ENCODE data around the gene ESYT1. TPM values are rescaled to one million over a fixed set of nuclear protein-coding genes. Genes with fewer than 3 reads are reported as not detected.

Gene ESYT1
- total RNA-seq, 1 experiment from 2014 or later = 111 TPM

GRCh38 chr12:56192582-56192981, 64.5 kb downstream of the ESYT1 start:
- TF ChIP-seq, protein P1, sequence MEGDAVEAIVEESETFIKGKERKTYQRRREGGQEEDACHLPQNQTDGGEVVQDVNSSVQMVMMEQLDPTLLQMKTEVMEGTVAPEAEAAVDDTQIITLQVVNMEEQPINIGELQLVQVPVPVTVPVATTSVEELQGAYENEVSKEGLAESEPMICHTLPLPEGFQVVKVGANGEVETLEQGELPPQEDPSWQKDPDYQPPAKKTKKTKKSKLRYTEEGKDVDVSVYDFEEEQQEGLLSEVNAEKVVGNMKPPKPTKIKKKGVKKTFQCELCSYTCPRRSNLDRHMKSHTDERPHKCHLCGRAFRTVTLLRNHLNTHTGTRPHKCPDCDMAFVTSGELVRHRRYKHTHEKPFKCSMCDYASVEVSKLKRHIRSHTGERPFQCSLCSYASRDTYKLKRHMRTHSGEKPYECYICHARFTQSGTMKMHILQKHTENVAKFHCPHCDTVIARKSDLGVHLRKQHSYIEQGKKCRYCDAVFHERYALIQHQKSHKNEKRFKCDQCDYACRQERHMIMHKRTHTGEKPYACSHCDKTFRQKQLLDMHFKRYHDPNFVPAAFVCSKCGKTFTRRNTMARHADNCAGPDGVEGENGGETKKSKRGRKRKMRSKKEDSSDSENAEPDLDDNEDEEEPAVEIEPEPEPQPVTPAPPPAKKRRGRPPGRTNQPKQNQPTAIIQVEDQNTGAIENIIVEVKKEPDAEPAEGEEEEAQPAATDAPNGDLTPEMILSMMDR (IDR thresholded peaks at IDR 0.05; ENCODE audit: unreplicated experiment) = no peak
- intact Hi-C loops (cut with micrococcal nuclease) = loop anchor here (10.0 kb wide), 1 partner anchor 458 kb away; no protein-coding TSS in a partner anchor
- peaks cover 34% of the 10 kb centered on the region for H3K4me1 Mint-ChIP-seq (ENCODE audit: insufficient read depth, unreplicated experiment)
- BruUV-seq (replicated peaks) = no TSS peak
- no peaks in the 10 kb centered on the region for H3K27me3 Mint-ChIP-seq (ENCODE audit: insufficient read depth, unreplicated experiment)
- H3K4me3 Mint-ChIP-seq (ENCODE audit: unreplicated experiment) = no peak overlapping the region
- CTCF ChIA-PET = interaction anchor here (0.6 to 6.6 kb wide), 18 partner anchors 10 to 258 kb away, joined by 3 to 83 read pairs (median 3); partner anchors contain the start of gene RNF41
- peaks cover 12% of the 10 kb centered on the region for H3K36me3 Mint-ChIP-seq (ENCODE audit: insufficient read depth, unreplicated experiment)
- DNase-seq (ENCODE audit: unreplicated experiment) = no peak
- POLR2A ChIA-PET = interaction anchor here (0.6 to 7.9 kb wide), 5 partner anchors 29 to 298 kb away, joined by 3 to 140 read pairs (median 5); partner anchors contain the start of genes ESYT1, RNF41, RPL41 and ZC3H10
- no peak overlapping the region for H3K27ac Mint-ChIP-seq (ENCODE audit: low read depth, unreplicated experiment)
- no peaks in the 10 kb centered on the region for H3K9me3 Mint-ChIP-seq (ENCODE audit: unreplicated experiment)

DNA sequence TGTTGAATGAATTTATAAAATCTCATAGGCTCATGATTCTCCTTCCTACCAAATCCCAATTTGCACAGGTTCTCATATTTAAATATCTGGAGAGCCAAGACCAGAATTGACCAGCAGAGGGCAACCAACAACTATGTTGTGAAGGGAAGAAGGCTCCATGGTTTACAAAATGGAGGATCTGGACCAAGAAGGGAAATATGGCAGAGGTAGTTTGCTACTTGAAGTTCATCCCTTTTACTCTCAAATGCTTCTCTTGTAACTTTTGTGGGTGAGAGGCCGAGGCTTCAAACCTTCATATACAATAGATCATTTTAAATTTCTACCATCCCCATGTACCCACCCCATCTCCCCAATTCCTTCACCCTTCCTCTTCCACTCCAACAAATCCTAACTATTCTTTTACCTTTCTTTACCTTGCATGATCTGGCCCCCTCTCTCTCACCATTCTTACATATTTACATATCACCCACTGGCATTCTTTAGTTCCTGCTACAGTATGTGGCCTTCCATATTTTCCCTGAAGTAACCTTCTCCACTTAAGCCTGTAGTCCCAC, 65.0 kb downstream of the ESYT1 start:
- Mint-ChIP-seq H3K27me3 (ENCODE audit: insufficient read depth, unreplicated experiment) (no peaks in the 10 kb centered on the region), H3K27ac (ENCODE audit: low read depth, unreplicated experiment) (peak overlapping the region; percentile 18), H3K36me3 (ENCODE audit: insufficient read depth, unreplicated experiment) (peaks cover 12% of the 10 kb centered on the region), H3K4me1 (ENCODE audit: insufficient read depth, unreplicated experiment) (peaks cover 32% of the 10 kb centered on the region), H3K4me3 (ENCODE audit: unreplicated experiment) (no peak overlapping the region), H3K9me3 (ENCODE audit: unreplicated experiment) (no peaks in the 10 kb centered on the region)
- DNase-seq (ENCODE audit: unreplicated experiment) = peak; percentile 87
- intact Hi-C loops (cut with micrococcal nuclease) = loop anchor here (1.0 to 10.0 kb wide), 3 partner anchors 31 to 458 kb away; partner anchors contain the start of gene NABP2
- ChIA-PET POLR2A (interaction anchor here (0.6 to 7.9 kb wide), 4 partner anchors 29 to 297 kb away, joined by 3 to 140 read pairs (median 56); partner anchors contain the start of genes RNF41, RPL41 and ZC3H10), CTCF (interaction anchor here (0.6 to 6.6 kb wide), 14 partner anchors 11 to 401 kb away, joined by 3 to 83 read pairs (median 4); partner anchors contain the start of gene RNF41)
- no TSS peak for BruUV-seq (replicated peaks)
- TF ChIP-seq, protein P1 (IDR thresholded peaks at IDR 0.05; ENCODE audit: unreplicated experiment) = peak; percentile 67

Other genes starting within 250 kb of the ESYT1 start
- 50.5 and 56.5 TPM in 2 replicates for gene PYM1, start 200.4 kb upstream of the ESYT1 start, total RNA-seq (2022)
- 177 and 236 TPM in 2 replicates for gene DGKA, start 197.1 kb upstream of the ESYT1 start, total RNA-seq (2022)
- 0.59 TPM in 1 of 2 replicates, not detected in the other for gene PMEL, start 162.2 kb upstream of the ESYT1 start, total RNA-seq (2022)
- gene CDK2, start 161.4 kb upstream of the ESYT1 start, total RNA-seq (2022) = 17.9 and 23.8 TPM in 2 replicates
- gene RAB5B, start 154.2 kb upstream of the ESYT1 start, total RNA-seq (2022) = 67.4 and 96.1 TPM in 2 replicates
- 6.3 and 7.9 TPM in 2 replicates for gene SUOX, start 131.0 kb upstream of the ESYT1 start, total RNA-seq (2022)
- 2.4 and 3.4 TPM in 2 replicates for gene IKZF4, start 107.2 kb upstream of the ESYT1 start, total RNA-seq (2022)
- 45.1 and 67.3 TPM in 2 replicates for gene RPS26, start 86.3 kb upstream of the ESYT1 start, total RNA-seq (2022)
- gene ERBB3, start 48.1 kb upstream of the ESYT1 start, total RNA-seq (2022) = 1.1 and 3.7 TPM in 2 replicates
- gene PA2G4, start 23.7 kb upstream of the ESYT1 start, total RNA-seq (2022) = 158 and 205 TPM in 2 replicates
- 4,675 and 4,734 TPM in 2 replicates for gene RPL41, start 11.6 kb upstream of the ESYT1 start, total RNA-seq (2022)
- gene ZC3H10, start 10.0 kb upstream of the ESYT1 start, total RNA-seq (2022) = 2.8 and 3.5 TPM in 2 replicates
- gene MYL6B, start 24.3 kb downstream of the ESYT1 start, total RNA-seq (2022) = 46.0 and 58.0 TPM in 2 replicates
- 716 and 997 TPM in 2 replicates for gene MYL6, start 30.1 kb downstream of the ESYT1 start, total RNA-seq (2022)
- gene SMARCC2, start 61.2 kb downstream of the ESYT1 start, total RNA-seq (2022) = 52.1 and 57.0 TPM in 2 replicates
- 92.1 and 108 TPM in 2 replicates for gene RNF41, start 93.7 kb downstream of the ESYT1 start, total RNA-seq (2022)
- gene NABP2, start 96.1 kb downstream of the ESYT1 start, total RNA-seq (2022) = 53.3 and 56.2 TPM in 2 replicates
- gene SLC39A5, start 101.8 kb downstream of the ESYT1 start, total RNA-seq (2022) = not detected in 2 replicates
- gene ANKRD52, start 130.1 kb downstream of the ESYT1 start, total RNA-seq (2022) = 46.3 and 73.8 TPM in 2 replicates
- gene COQ10A, start 138.7 kb downstream of the ESYT1 start, total RNA-seq (2022) = 3.6 and 3.8 TPM in 2 replicates
- 213 and 257 TPM in 2 replicates for gene CS, start 172.1 kb downstream of the ESYT1 start, total RNA-seq (2022)
- 169 and 210 TPM in 2 replicates for gene CNPY2, start 187.7 kb downstream of the ESYT1 start, total RNA-seq (2022)
- gene PAN2, start 205.7 kb downstream of the ESYT1 start, total RNA-seq (2022) = 72.9 and 80.1 TPM in 2 replicates
- gene IL23A, start 210.6 kb downstream of the ESYT1 start, total RNA-seq (2022) = 0.61 and 1.7 TPM in 2 replicates
- 61.2 and 101 TPM in 2 replicates for gene STAT2, start 231.8 kb downstream of the ESYT1 start, total RNA-seq (2022)
- not detected in 2 replicates for gene APOF, start 234.6 kb downstream of the ESYT1 start, total RNA-seq (2022)

Measured in MCF 10A (cell line).